DND-41 (cell line): ENCODE measurements around the gene CALR.
A peak's percentile ranks its signal among the peaks of the same experiment; 100 is the strongest.

Source experiments
- ATAC-seq: fragments of 200-7000 bp; cut with Tn5 transposase; 3 replicates; pipeline ENCODE4 v1.9.1; 2021; ENCODE audit warnings: low read depth; ENCODE audit not compliant: insufficient read depth
- DNase-seq: peaks from one replicate; pipeline ENCODE4 v3.0.0-alpha.2; 2020
- H2AFZ ChIP-seq: 2 replicates; pipeline ENCODE4 v1.6.0; 2012; ENCODE audit warnings: low read depth, low read length
- H3K27ac ChIP-seq: 2 replicates; pipeline ENCODE4 v1.5.1; 2012; ENCODE audit warnings: low read length, inconsistent platforms
- H3K27me3 ChIP-seq: fragments of 200-600 bp; sonication (generic); 2 replicates; pipeline ENCODE4 v1.6.0; 2012; ENCODE audit warnings: low read length, mild to moderate bottlenecking, inconsistent platforms; ENCODE audit not compliant: insufficient read depth, poor library complexity
- H3K36me3 ChIP-seq: 2 replicates; pipeline ENCODE4 v1.5.1; 2012; ENCODE audit warnings: low read length, inconsistent platforms; ENCODE audit not compliant: insufficient read depth
- H3K4me1 ChIP-seq: 2 replicates; pipeline ENCODE4 v1.5.1; 2012; ENCODE audit warnings: mild to moderate bottlenecking, low read length; ENCODE audit not compliant: insufficient read depth
- H3K4me2 ChIP-seq: 2 replicates; pipeline ENCODE4 v1.6.0; 2012; ENCODE audit warnings: mild to moderate bottlenecking, moderate library complexity, low read length, inconsistent platforms; ENCODE audit not compliant: insufficient read depth
- H3K4me3 ChIP-seq, 2 experiments: fragments of 200-600 bp in 1 of 2; shearing (Covaris generic) in 1 of 2; 2 replicates each; pipeline ENCODE4 v1.5.1; 2012 to 2016; ENCODE audit warnings: inconsistent platforms in 2 of 2, low read length in 2 of 2, mild to moderate bottlenecking in 2 of 2, low read depth in 1 of 2, moderate library complexity in 1 of 2
- H3K79me2 ChIP-seq: 2 replicates; pipeline ENCODE4 v1.6.0; 2012; ENCODE audit warnings: low read length, inconsistent platforms; ENCODE audit not compliant: insufficient read depth
- H3K9ac ChIP-seq: 2 replicates; pipeline ENCODE4 v1.6.0; 2012; ENCODE audit warnings: low read depth, mild to moderate bottlenecking, inconsistent platforms, low read length, moderate library complexity
- H3K9me3 ChIP-seq: 2 replicates; pipeline ENCODE4 v1.5.1; 2012; ENCODE audit warnings: low read length, moderate library complexity, mild to moderate bottlenecking, inconsistent platforms; ENCODE audit not compliant: insufficient read depth, severe bottlenecking
- H4K20me1 ChIP-seq: 2 replicates; pipeline ENCODE4 v1.6.0; 2012; ENCODE audit warnings: low read length; ENCODE audit not compliant: insufficient read depth
- CTCF ChIP-seq: IDR thresholded peaks from 2 replicates; pipeline ENCODE4 v1.5.1; 2012; ENCODE audit warnings: borderline replicate concordance, low read length, moderate library complexity, mild to moderate bottlenecking; ENCODE audit not compliant: poor library complexity, severe bottlenecking; ENCODE audit errors: extremely low read depth
- EZH2 ChIP-seq: IDR thresholded peaks from 3 replicates; pipeline ENCODE4 v1.6.1; 2012; ENCODE audit warnings: borderline replicate concordance, low read depth, mild to moderate bottlenecking, moderate library complexity, low read length, inconsistent platforms; ENCODE audit not compliant: severe bottlenecking

The CALR gene

GRCh38 chr19:12921047-12921446, 17.4 kb upstream of the CALR start:
- Histone ChIP-seq H3K9me3 (no peaks in the 10 kb centered on the region), H3K4me1 (peaks cover 20% of the 10 kb centered on the region), H3K4me2 (no peak overlapping the region), H3K4me3 (no peak overlapping the region), H3K27me3 (no peaks in the 10 kb centered on the region), H4K20me1 (0 out of 2 replicates have a peak, but pooled peaks cover 8% of the 10 kb centered on the region), H3K27ac (no peak overlapping the region), H2AFZ (no peak overlapping the region), H3K79me2 (peaks cover 6% of the 10 kb centered on the region; the same call in 1 of the 2 replicates), H3K36me3 (peaks cover 37% of the 10 kb centered on the region), H3K9ac (no peak overlapping the region)
- ATAC-seq (no peak), DNase-seq (no peak)
- TF ChIP-seq EZH2 (no peak), CTCF (no peak)

- Histone ChIP-seq H3K4me3 (no peak overlapping the region), H3K4me1 (peaks cover 18% of the 10 kb centered on the region), H3K9me3 (no peaks in the 10 kb centered on the region), H4K20me1 (0 out of 2 replicates have a peak, but pooled peaks cover 8% of the 10 kb centered on the region), H2AFZ (no peak overlapping the region), H3K4me2 (no peak overlapping the region), H3K9ac (no peak overlapping the region), H3K27ac (no peak overlapping the region), H3K27me3 (no peaks in the 10 kb centered on the region), H3K79me2 (peaks cover 10% of the 10 kb centered on the region; the same call in 1 of the 2 replicates), H3K36me3 (peaks cover 52% of the 10 kb centered on the region)
- TF ChIP-seq EZH2 (no peak), CTCF (no peak)
- ATAC-seq (no peak), DNase-seq (no peak)
Observed at GRCh38 chr19:12922959-12923358, 15.4 kb upstream of the CALR start.

- TF ChIP-seq CTCF (no peak), EZH2 (no peak)
- no peak overlapping the region for H3K4me3 ChIP-seq
- no peak overlapping the region for H2AFZ ChIP-seq
- ATAC-seq (no peak), DNase-seq (no peak)
- no peaks in the 10 kb centered on the region for H3K27me3 ChIP-seq
- H3K4me1 ChIP-seq, result no peaks in the 10 kb centered on the region
- H3K4me2 ChIP-seq, result no peak overlapping the region
- H3K36me3 ChIP-seq, result peaks cover 70% of the 10 kb centered on the region
- H3K27ac ChIP-seq, result no peak overlapping the region
- H3K79me2 ChIP-seq, result peaks cover 9% of the 10 kb centered on the region
- H3K9me3 ChIP-seq, result no peaks in the 10 kb centered on the region
- H3K9ac ChIP-seq, result peak overlapping the region; percentile 12; the same call in 1 of the 2 replicates
- H4K20me1 ChIP-seq, result peaks cover 15% of the 10 kb centered on the region; the same call in 1 of the 2 replicates
Observed at GRCh38 chr19:12924621-12925310, 13.6 kb upstream of the CALR start.
